Measurements from ENCODE around the gene PRUNE2. TPM values are rescaled to one million over a fixed set of nuclear protein-coding genes. Genes with fewer than 3 reads are reported as not detected.
"Not testable (repeated sequence)": the region's sequence is repeated elsewhere in the genome, so short reads cannot be mapped to it uniquely, and the experiment has no call there.

PRUNE2 gene
- total RNA-seq, 1 experiment from 2014 or later: 0.59 TPM

DNA sequence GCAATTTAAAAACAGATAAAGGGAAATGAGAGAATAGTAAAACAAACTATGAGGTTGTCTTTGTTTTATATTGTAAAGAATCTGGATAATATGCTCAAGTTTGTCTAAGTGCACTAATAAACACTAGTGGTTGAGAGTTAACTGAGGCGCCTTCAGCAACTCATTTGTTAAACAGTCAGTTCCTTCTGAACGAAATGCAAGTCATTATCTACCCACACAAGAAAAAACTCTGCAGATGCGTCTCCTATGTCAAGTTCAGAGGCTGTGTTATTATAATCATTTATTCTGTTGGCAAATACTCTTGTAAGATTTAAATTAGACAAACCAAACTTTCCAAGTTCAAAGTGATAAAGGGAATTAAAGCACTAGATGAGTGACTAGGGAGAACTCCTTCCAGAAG, 162.0 kb downstream of the PRUNE2 start:
- no peaks in the 10 kb centered on the region for H3K4me1 ChIP-seq (ENCODE audit: control insufficient read depth in 1 of 2, insufficient read depth in 2 of 2, low read length in 2 of 2)
- no peaks in the 10 kb centered on the region for H3K27me3 ChIP-seq (ENCODE audit: insufficient read depth, low read length)
- no TSS peak for BruUV-seq (replicated peaks)
- DNase-seq (ENCODE audit: low read depth, low spot score): no peak
- ChIA-PET CTCF (no interaction called here), RAD21 (ENCODE audit: low non-redundant PET in 1 of 2, low total read pairs in 2 of 2, uncharacterized antibody in 2 of 2, unreplicated experiment in 2 of 2) (no interaction called here), POLR2A (no interaction called here)
- no peaks in the 10 kb centered on the region for H3K9me2 ChIP-seq (ENCODE audit: insufficient read depth)
- no peaks in the 10 kb centered on the region for H3K36me3 ChIP-seq (ENCODE audit: control insufficient read depth in 1 of 2, insufficient read depth in 2 of 2, low read length in 2 of 2)
- intact Hi-C loops (cut with micrococcal nuclease): no loop called here
- no peak overlapping the region for H3K9ac ChIP-seq (ENCODE audit: low read length)
- no peaks in the 10 kb centered on the region for H3K9me3 ChIP-seq (ENCODE audit: control insufficient read depth in 1 of 2, insufficient read depth in 1 of 2, low read depth in 1 of 2, low read length in 2 of 2)
- H3K79me2 ChIP-seq (ENCODE audit: insufficient read depth, low read length): no peaks in the 10 kb centered on the region
- H3K27ac ChIP-seq (ENCODE audit: low read depth, low read length): no peak overlapping the region
- H4K20me1 ChIP-seq (ENCODE audit: insufficient read depth): no peaks in the 10 kb centered on the region
- TF ChIP-seq ZNF274 (IDR thresholded peaks at IDR 0.05; ENCODE audit: low read depth, low read length) (no peak), FOSL1 (IDR thresholded peaks at IDR 0.05; ENCODE audit: low read depth) (no peak), POLR2A (IDR thresholded peaks at IDR 0.05; ENCODE audit: borderline replicate concordance, extremely low read depth, insufficient read depth, insufficient read length) (no peak), CBX3 (IDR thresholded peaks at IDR 0.05; ENCODE audit: low read depth) (no peak), EZH2 (IDR thresholded peaks at IDR 0.05) (no peak), SP1 (IDR thresholded peaks at IDR 0.05; ENCODE audit: low read depth) (no peak)
- TF ChIP-seq, protein P1, sequence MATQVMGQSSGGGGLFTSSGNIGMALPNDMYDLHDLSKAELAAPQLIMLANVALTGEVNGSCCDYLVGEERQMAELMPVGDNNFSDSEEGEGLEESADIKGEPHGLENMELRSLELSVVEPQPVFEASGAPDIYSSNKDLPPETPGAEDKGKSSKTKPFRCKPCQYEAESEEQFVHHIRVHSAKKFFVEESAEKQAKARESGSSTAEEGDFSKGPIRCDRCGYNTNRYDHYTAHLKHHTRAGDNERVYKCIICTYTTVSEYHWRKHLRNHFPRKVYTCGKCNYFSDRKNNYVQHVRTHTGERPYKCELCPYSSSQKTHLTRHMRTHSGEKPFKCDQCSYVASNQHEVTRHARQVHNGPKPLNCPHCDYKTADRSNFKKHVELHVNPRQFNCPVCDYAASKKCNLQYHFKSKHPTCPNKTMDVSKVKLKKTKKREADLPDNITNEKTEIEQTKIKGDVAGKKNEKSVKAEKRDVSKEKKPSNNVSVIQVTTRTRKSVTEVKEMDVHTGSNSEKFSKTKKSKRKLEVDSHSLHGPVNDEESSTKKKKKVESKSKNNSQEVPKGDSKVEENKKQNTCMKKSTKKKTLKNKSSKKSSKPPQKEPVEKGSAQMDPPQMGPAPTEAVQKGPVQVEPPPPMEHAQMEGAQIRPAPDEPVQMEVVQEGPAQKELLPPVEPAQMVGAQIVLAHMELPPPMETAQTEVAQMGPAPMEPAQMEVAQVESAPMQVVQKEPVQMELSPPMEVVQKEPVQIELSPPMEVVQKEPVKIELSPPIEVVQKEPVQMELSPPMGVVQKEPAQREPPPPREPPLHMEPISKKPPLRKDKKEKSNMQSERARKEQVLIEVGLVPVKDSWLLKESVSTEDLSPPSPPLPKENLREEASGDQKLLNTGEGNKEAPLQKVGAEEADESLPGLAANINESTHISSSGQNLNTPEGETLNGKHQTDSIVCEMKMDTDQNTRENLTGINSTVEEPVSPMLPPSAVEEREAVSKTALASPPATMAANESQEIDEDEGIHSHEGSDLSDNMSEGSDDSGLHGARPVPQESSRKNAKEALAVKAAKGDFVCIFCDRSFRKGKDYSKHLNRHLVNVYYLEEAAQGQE (IDR thresholded peaks at IDR 0.05; ENCODE audit: low read depth): no peak
- H2AFZ ChIP-seq (ENCODE audit: low read depth, low read length, poor library complexity, severe bottlenecking): no peak overlapping the region
- H3K4me3 ChIP-seq (replicated peaks in 1 of 2; ENCODE audit: low read depth in 1 of 2, low read length in 2 of 2): no peak overlapping the region
- ATAC-seq: no peak
- H3K4me2 ChIP-seq (ENCODE audit: low read length): no peak overlapping the region

DNA sequence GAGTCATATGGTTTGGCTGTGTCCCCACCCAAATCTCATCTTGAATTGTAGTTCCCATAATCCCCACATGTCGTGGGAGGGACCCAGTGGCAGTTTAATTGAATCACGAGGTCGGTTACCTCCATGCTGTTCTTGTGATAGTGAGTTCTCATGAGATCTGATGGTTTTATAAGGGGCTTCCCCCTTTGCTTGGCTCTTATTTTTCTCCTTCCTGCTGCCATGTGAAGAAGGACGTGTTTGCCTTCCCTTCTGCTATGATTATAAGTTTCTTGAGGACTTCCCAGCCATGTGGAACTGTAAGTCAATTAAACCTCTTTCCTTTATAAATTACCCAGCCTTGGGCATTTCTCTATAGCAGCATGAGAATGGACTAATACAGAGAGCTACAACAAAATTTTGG, 163.0 kb downstream of the PRUNE2 start:
- RAD21 ChIA-PET (ENCODE audit: low non-redundant PET in 1 of 2, low total read pairs in 2 of 2, uncharacterized antibody in 2 of 2, unreplicated experiment in 2 of 2); intact Hi-C loops (cut with micrococcal nuclease); H3K27ac ChIP-seq (ENCODE audit: low read depth, low read length); H3K79me2 ChIP-seq (ENCODE audit: insufficient read depth, low read length); H3K4me2 ChIP-seq (ENCODE audit: low read length); H4K20me1 ChIP-seq (ENCODE audit: insufficient read depth); POLR2A ChIA-PET; DNase-seq (ENCODE audit: low read depth, low spot score); H3K9ac ChIP-seq (ENCODE audit: low read length); ATAC-seq; H3K4me1 ChIP-seq (ENCODE audit: control insufficient read depth in 1 of 2, insufficient read depth in 2 of 2, low read length in 2 of 2); H3K9me3 ChIP-seq (ENCODE audit: control insufficient read depth in 1 of 2, insufficient read depth in 1 of 2, low read depth in 1 of 2, low read length in 2 of 2); H3K9me2 ChIP-seq (ENCODE audit: insufficient read depth); CTCF ChIA-PET; H3K4me3 ChIP-seq (replicated peaks in 1 of 2; ENCODE audit: low read depth in 1 of 2, low read length in 2 of 2); H3K27me3 ChIP-seq (ENCODE audit: insufficient read depth, low read length); BruUV-seq (replicated peaks); H3K36me3 ChIP-seq (ENCODE audit: control insufficient read depth in 1 of 2, insufficient read depth in 2 of 2, low read length in 2 of 2); H2AFZ ChIP-seq (ENCODE audit: low read depth, low read length, poor library complexity, severe bottlenecking): not testable (repeated sequence)

All from HCT116 (cell line).